Nasal cavity respiratory epithelium epithelial cell of viscerocranial mucosa (primary cell): ENCODE data around the gene CACNA1H. TPM values are rescaled to one million over a fixed set of nuclear protein-coding genes. Genes with fewer than 3 reads are reported as not detected.

ENCODE experiments used
- total RNA-seq: library from RNA; depleted of rRNA; stranded (reverse); fragments of >200 nt; gene quantifications from 2 replicates; pipeline ENCODE4 v1.2.3, GENCODE V29; 2014

CACNA1H gene
- 0.07 TPM in 1 of 2 replicates, not detected in the other for total RNA-seq

GRCh38 chr16:1152651-1153259 is at the start of gene CACNA1H:
TSS of gene CACNA1H (plus strand) at chr16:1153106. CDS start at chr16:1153738, 632 bp downstream.

GRCh38 chr16:1225051-1225451 is 72.1 kb downstream of the CACNA1H start, which contains the start of gene TPSG1:
TSS of gene TPSG1 (minus strand) at chr16:1225268. CDS start at chr16:1225252, 16 bp downstream.

DNA sequence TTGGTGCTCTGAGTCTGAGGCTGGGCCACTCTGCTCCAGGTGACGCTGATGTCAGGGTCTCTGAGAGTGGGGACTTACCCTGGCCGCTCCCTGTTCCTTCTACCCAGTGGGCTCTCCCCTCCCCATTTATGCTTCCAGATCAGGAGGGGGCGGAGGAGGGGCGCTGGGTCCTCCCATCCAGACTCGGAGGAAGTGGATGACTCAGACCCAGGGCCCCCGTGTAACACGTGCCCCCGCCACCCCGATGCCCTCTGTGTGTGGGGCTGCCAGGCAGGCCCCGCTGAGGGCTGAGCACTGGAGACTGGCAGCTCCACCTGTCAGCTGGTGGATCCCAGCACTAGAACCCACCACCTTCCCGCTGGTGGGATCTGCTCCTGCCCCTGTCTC is 77.2 kb downstream of the CACNA1H start, which contains the start of gene TPSB2:
Gene TPSB2 (minus strand): TSS at position 101 of the 387 bp plus-strand sequence. CDS start 233 bp downstream, outside the sequence.

DNA sequence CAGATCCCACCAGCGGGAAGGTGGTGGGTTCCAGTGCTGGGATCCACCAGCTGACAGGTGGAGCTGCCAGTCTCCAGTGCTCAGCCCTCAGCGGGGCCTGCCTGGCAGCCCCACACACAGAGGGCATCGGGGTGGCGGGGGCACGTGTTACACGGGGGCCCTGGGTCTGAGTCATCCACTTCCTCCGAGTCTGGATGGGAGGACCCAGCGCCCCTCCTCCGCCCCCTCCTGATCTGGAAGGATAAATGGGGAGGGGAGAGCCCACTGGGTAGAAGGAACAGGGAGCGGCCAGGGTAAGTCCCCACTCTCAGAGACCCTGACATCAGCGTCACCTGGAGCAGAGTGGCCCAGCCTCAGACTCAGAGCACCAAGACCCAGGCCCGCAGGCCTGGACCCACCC is 87.5 kb downstream of the CACNA1H start, which contains the start of gene TPSAB1:
Gene TPSAB1 (plus strand): TSS at position 270 of the 400 bp plus-strand sequence. CDS start 234 bp downstream, outside the sequence.

DNA sequence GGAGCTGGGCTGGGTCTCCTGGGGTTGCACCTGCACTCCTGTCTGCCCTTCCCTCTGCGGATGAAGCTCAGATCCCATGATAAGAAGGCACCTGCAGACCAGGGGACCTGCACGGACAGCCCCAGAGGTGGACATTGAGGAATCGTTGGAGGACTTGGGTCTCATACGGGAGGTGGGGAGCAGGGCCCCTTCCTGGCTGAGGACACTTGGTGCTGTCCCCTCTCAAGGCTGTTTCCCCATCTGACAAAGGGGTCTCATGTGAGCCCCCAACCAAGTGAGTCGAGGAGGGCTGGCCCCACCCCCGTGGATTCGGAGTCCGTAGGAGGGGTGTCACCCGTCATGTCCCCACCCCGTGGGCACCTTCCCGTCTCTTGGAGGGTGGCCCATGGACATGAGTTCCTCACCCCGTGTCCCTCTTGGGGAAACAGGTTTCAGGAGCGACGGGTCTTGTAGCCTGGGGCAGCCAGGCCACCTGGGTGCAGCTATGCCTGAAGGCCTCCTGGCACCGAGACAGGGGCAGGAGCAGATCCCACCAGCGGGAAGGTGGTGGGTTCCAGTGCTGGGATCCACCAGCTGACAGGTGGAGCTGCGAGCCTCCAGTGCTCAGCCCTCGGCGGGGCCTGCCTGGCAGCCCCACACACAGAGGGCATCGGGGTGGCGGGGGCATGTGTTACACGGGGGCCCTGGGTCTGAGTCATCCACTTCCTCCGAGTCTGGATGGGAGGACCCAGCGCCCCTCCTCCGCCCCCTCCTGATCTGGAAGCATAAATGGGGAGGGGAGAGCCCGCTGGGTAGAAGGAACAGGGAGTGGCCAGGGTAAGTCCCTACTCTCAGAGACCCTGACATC is 102.6 kb downstream of the CACNA1H start, which contains the start of gene TPSD1:
Gene TPSD1 (plus strand): TSS at position 794 of the 847 bp plus-strand sequence. CDS start 212 bp downstream, outside the sequence.

Other genes starting within 250 kb of the CACNA1H start
- 1.7 and 4.1 TPM in 2 replicates for gene LMF1, start 182.1 kb upstream of the CACNA1H start, total RNA-seq
- under 0.01 TPM in 1 of 2 replicates, not detected in the other for gene SOX8, start 171.3 kb upstream of the CACNA1H start, total RNA-seq
- not detected in 2 replicates for gene SSTR5, start 80.4 kb upstream of the CACNA1H start, total RNA-seq
- not detected in 2 replicates for gene C1QTNF8, start 56.9 kb upstream of the CACNA1H start, total RNA-seq
- gene TPSG1, start 72.2 kb downstream of the CACNA1H start, total RNA-seq = not detected in 2 replicates
- not detected in 2 replicates for gene TPSB2, start 77.1 kb downstream of the CACNA1H start, total RNA-seq
- gene TPSAB1, start 87.6 kb downstream of the CACNA1H start, total RNA-seq = not detected in 2 replicates
- not detected in 2 replicates for gene TPSD1, start 103.0 kb downstream of the CACNA1H start, total RNA-seq
- gene UBE2I, start 156.5 kb downstream of the CACNA1H start, total RNA-seq = 44.8 and 80.6 TPM in 2 replicates
- 0.34 and 0.78 TPM in 2 replicates for gene BAIAP3, start 180.5 kb downstream of the CACNA1H start, total RNA-seq
- 63.9 and 84.4 TPM in 2 replicates for gene TSR3, start 198.8 kb downstream of the CACNA1H start, total RNA-seq
- 23.9 and 47.1 TPM in 2 replicates for gene GNPTG, start 198.8 kb downstream of the CACNA1H start, total RNA-seq